ENCODE results near the gene FOS.
A peak's percentile ranks its signal among the peaks of the same experiment; 100 is the strongest.

FOS gene

DNA sequence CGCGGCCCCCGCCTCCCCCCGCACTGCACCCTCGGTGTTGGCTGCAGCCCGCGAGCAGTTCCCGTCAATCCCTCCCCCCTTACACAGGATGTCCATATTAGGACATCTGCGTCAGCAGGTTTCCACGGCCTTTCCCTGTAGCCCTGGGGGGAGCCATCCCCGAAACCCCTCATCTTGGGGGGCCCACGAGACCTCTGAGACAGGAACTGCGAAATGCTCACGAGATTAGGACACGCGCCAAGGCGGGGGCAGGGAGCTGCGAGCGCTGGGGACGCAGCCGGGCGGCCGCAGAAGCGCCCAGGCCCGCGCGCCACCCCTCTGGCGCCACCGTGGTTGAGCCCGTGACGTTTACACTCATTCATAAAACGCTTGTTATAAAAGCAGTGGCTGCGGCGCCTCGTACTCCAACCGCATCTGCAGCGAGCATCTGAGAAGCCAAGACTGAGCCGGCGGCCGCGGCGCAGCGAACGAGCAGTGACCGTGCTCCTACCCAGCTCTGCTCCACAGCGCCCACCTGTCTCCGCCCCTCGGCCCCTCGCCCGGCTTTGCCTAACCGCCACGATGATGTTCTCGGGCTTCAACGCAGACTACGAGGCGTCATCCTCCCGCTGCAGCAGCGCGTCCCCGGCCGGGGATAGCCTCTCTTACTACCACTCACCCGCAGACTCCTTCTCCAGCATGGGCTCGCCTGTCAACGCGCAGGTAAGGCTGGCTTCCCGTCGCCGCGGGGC lies at the start of gene FOS:
TSS of gene FOS (plus strand) at position 407 of the 731 bp plus-strand sequence. CDS start at position 562, 155 bp downstream.
- TF ChIP-seq, protein P1, sequence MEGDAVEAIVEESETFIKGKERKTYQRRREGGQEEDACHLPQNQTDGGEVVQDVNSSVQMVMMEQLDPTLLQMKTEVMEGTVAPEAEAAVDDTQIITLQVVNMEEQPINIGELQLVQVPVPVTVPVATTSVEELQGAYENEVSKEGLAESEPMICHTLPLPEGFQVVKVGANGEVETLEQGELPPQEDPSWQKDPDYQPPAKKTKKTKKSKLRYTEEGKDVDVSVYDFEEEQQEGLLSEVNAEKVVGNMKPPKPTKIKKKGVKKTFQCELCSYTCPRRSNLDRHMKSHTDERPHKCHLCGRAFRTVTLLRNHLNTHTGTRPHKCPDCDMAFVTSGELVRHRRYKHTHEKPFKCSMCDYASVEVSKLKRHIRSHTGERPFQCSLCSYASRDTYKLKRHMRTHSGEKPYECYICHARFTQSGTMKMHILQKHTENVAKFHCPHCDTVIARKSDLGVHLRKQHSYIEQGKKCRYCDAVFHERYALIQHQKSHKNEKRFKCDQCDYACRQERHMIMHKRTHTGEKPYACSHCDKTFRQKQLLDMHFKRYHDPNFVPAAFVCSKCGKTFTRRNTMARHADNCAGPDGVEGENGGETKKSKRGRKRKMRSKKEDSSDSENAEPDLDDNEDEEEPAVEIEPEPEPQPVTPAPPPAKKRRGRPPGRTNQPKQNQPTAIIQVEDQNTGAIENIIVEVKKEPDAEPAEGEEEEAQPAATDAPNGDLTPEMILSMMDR (IDR thresholded peaks at IDR 0.05; ENCODE audit: low read depth, low read length) = no peak
- Histone ChIP-seq H3K27me3 (ENCODE audit: insufficient read depth, low read depth, severe bottlenecking) (no peaks in the 10 kb centered on the region), H3K4me3 (ENCODE audit: low read depth, low read length) (peak within 1 kb of the TSS; percentile 67), H3K27ac (peak within 1 kb of the TSS; percentile 99), H3K36me3 (peaks cover 9% of the 10 kb centered on the region), H3K9me3 (ENCODE audit: severe bottlenecking) (no peaks in the 10 kb centered on the region)
- DNase-seq = peak; percentile 91

DNA sequence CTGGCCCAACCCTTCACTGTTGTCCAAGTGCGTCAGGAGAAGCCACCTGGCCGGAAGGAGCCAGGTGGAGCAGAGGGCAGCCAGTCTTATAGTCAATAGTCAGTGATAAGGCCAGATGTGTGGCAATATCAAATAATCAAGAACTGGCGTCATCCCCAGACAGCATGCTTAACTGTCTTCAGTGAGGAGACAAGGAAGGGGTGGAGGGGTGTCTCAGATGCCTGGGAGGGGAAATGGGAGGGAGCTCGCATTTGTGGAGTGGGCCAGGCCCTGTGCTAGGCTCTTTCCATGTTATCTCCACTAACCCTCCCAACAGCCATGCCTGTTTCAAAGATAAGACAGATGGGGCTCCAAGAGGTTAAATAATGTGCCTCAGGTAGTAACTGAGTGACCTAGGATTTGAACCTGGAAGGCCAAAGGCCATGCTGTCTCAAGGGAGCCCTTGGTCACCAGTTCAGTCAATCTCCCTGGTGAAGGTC lies 48.9 kb upstream of the FOS start:
- Histone ChIP-seq H3K4me3 (ENCODE audit: low read depth, low read length) (no peak overlapping the region), H3K27ac (no peak overlapping the region)

DNA sequence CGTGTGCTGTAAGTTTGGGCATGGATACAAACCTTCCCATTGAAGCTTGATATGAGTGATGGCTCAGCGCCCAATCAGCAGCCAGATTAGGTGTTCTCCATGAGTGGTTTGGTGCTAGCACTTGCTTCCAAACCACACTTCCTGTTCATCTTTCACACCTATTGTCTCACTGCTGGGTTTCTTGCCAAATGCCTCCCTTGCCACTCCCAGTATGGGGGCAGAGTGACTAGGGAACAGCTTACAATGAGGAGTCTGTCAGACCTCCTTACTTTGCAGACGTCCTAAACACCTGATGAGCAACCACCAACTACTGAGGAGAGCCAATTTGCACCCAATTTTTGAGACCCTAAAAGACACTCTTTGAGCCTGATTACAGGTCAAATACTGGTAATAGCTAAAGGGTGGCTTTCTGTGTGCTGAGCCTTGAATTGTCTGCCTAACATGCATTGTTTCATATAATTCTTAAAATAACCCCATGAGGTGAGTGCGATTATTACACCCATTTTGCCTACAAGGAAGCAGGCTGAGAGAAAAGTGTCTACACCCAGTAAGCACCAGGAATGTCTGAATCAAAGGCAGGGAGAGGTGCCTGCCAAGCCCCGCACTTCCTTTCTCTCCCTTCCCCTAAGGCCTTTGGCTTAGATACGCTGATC lies 48.4 kb upstream of the FOS start:
- no peak overlapping the region for H3K4me3 ChIP-seq (ENCODE audit: low read depth, low read length)
- no peak for DNase-seq
- no peaks in the 10 kb centered on the region for H3K36me3 ChIP-seq
- TF ChIP-seq, protein P1 (IDR thresholded peaks at IDR 0.05; ENCODE audit: low read depth, low read length) = no peak
- no peaks in the 10 kb centered on the region for H3K9me3 ChIP-seq (ENCODE audit: severe bottlenecking)
- no peaks in the 10 kb centered on the region for H3K27me3 ChIP-seq (ENCODE audit: insufficient read depth, low read depth, severe bottlenecking)
- H3K27ac ChIP-seq = no peak overlapping the region

More for the DNA sequence above, 48.9 kb upstream of the FOS start:
- Histone ChIP-seq H3K36me3 (no peaks in the 10 kb centered on the region), H3K27me3 (ENCODE audit: insufficient read depth, low read depth, severe bottlenecking) (no peaks in the 10 kb centered on the region), H3K9me3 (ENCODE audit: severe bottlenecking) (no peaks in the 10 kb centered on the region)
- DNase-seq = no peak
- TF ChIP-seq, protein P1 (IDR thresholded peaks at IDR 0.05; ENCODE audit: low read depth, low read length) = no peak

DNA sequence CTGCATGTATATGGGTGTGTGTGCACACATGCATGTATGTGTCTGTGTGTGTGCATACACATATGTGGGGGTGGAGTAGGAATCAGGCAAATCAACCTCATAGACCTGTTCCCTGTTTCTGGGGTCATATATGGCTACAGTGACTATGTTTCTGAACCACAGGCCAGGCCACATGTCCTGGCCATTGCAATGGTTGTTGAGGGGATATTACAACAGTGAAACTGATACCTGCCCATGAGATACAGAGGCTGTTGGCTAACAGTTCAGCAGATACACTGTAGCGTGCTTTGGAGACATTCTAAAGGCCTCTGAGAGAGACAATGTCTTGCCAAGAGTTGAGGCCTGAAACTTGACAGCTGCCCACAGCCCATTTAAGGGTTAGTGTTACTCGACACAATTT lies 47.3 kb upstream of the FOS start:
- TF ChIP-seq, protein P1 (IDR thresholded peaks at IDR 0.05; ENCODE audit: low read depth, low read length) = no peak
- H3K9me3 ChIP-seq (ENCODE audit: severe bottlenecking) = no peaks in the 10 kb centered on the region
- DNase-seq = no peak
- no peaks in the 10 kb centered on the region for H3K27me3 ChIP-seq (ENCODE audit: insufficient read depth, low read depth, severe bottlenecking)
- H3K27ac ChIP-seq = no peak overlapping the region
- H3K36me3 ChIP-seq = no peaks in the 10 kb centered on the region
- no peak overlapping the region for H3K4me3 ChIP-seq (ENCODE audit: low read depth, low read length)

DNA sequence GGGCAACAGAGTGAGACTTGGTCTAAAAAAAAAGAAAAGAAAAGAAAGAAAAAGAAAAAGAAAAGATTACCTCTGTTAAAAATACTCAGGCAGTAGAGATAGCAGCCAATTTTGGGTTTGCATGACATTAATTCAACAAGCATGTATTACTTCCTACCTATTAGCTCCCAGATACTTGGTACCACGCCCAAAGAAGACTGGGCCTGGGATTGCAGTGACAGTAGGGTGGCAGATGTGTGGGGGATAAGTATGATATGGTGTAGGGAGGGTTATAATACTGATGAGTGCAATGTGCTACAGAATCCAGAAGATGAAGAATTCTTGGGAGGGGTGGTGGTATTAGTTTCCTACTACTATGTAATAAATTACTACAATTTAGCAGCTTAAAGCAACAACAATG lies 46.4 kb upstream of the FOS start:
- H3K27ac ChIP-seq = no peak overlapping the region
- H3K27me3 ChIP-seq (ENCODE audit: insufficient read depth, low read depth, severe bottlenecking) = no peaks in the 10 kb centered on the region
- no peak for DNase-seq
- H3K36me3 ChIP-seq = no peaks in the 10 kb centered on the region
- no peaks in the 10 kb centered on the region for H3K9me3 ChIP-seq (ENCODE audit: severe bottlenecking)
- TF ChIP-seq, protein P1 (IDR thresholded peaks at IDR 0.05; ENCODE audit: low read depth, low read length) = no peak
- no peak overlapping the region for H3K4me3 ChIP-seq (ENCODE audit: low read depth, low read length)

Measured in WERI-Rb-1 (cell line).